ENCODE measurements around the gene OR13J1. TPM values are rescaled to one million over a fixed set of nuclear protein-coding genes. Genes with fewer than 3 reads are reported as not detected.

Gene OR13J1
- total RNA-seq, 1 donor from 2014 or later = not detected

GRCh38 chr9:35909687-35910612, 39.7 kb upstream of the OR13J1 start:
- Mint-ChIP-seq H3K4me1 (peaks cover 51% of the 10 kb centered on the region), H3K36me3 (no peaks in the 10 kb centered on the region), H3K27ac (peak overlapping the region; percentile 53), H3K27me3 (ENCODE audit: low read depth) (no peaks in the 10 kb centered on the region), H3K9me3 (no peaks in the 10 kb centered on the region), H3K4me3 (no peak overlapping the region)
- no peak for TF ChIP-seq CTCF (IDR thresholded peaks at IDR 0.05; ENCODE audit: unreplicated experiment)
- DNase-seq (ENCODE audit: low spot score in 2 of 2, unreplicated experiment in 2 of 2) = no peak

GRCh38 chr9:35909274-35909673, 39.1 kb upstream of the OR13J1 start, which contains the start of gene SPAAR:
Gene SPAAR, plus strand, starts transcription at chr9:35909490. Its CDS starts 974 bp downstream, at chr9:35910464.
- Mint-ChIP-seq H3K27me3 (ENCODE audit: low read depth) (no peaks in the 10 kb centered on the region), H3K9me3 (no peaks in the 10 kb centered on the region), H3K27ac (peak within 1 kb of the TSS; percentile 96), H3K36me3 (no peaks in the 10 kb centered on the region), H3K4me1 (peaks cover 58% of the 10 kb centered on the region), H3K4me3 (no peak within 1 kb of the TSS)
- no peak for DNase-seq (ENCODE audit: low spot score in 2 of 2, unreplicated experiment in 2 of 2)
- no peak for TF ChIP-seq CTCF (IDR thresholded peaks at IDR 0.05; ENCODE audit: unreplicated experiment)

DNA sequence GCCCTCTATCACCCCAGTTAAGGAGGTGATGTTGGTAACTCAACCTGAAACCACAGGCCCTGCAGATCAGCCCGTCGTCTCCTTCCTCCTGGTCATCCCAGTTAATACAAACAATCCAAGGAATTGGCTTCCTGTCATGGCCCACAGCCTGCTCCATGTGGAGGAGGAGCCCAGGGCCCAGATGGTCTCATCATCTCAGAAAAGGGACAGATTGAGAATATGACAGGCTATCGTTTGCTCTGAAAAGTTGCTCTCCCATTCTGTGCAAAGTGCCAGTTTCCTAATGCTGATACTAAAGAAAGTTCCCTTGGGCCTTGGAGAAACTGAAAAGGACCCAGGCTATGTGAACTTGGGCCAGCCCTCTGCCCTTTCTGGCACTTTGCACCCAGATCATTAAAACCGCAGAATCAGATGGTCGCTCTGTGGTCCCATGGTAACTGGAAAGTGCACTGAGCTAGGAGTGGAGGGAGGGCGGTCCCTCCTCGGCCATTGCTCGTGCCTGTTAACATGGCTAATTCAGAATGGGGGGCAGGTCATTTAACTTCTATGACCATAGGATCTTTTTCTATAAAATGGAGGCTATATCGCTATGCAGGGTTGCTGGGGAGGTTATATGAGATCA, 38.4 kb upstream of the OR13J1 start:
- H3K4me1 Mint-ChIP-seq = peaks cover 60% of the 10 kb centered on the region
- H3K9me3 Mint-ChIP-seq = no peaks in the 10 kb centered on the region
- peak overlapping the region; percentile 96 for H3K27ac Mint-ChIP-seq
- H3K36me3 Mint-ChIP-seq = no peaks in the 10 kb centered on the region
- DNase-seq (ENCODE audit: low spot score in 2 of 2, unreplicated experiment in 2 of 2) = no peak
- H3K4me3 Mint-ChIP-seq = no peak overlapping the region
- no peak for TF ChIP-seq CTCF (IDR thresholded peaks at IDR 0.05; ENCODE audit: unreplicated experiment)
- no peaks in the 10 kb centered on the region for H3K27me3 Mint-ChIP-seq (ENCODE audit: low read depth)

DNA sequence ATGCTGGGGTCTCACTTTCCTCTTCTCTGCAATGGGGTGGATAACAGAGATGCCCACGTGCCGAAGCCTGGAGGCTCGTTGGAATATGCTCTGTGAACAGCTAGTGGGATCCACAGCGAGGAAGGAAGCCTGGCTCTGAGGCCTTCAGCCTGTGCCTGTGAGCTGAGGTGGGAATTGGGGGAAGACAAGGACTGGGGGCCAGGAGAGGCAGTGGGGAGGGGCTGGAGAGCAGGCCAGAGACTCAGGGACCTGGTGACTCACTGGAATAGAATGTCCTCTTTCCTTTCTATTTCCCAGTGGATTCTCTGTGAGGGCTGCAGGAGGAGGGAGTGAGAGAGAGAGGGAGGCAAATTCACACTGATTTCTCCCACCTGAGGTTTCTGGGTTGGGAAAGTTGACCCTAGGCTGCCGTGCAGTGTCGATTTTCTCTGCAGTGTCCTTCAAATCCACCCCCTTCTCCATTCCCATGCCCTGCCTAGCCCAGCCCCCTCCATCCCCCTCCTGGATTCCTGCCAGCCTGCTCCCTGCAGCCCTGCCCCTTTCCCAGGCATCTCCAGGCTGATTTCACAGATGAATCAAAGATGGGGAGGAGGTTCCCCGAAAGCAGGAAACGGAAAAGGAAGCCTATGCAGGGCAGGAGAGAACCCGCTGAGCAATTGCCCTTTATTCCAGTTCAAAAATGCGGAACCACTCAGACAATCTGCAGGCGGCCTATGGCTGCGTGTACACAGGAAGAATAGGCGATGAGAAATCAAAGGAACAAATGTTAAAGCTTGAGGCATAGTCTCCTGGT, 37.7 kb upstream of the OR13J1 start:
- no peak overlapping the region for H3K4me3 Mint-ChIP-seq
- TF ChIP-seq CTCF (IDR thresholded peaks at IDR 0.05; ENCODE audit: unreplicated experiment) = no peak
- no peaks in the 10 kb centered on the region for H3K36me3 Mint-ChIP-seq
- no peaks in the 10 kb centered on the region for H3K9me3 Mint-ChIP-seq
- peaks cover under 1% of the 10 kb centered on the region for H3K27me3 Mint-ChIP-seq (ENCODE audit: low read depth)
- peaks cover 60% of the 10 kb centered on the region for H3K4me1 Mint-ChIP-seq
- DNase-seq (ENCODE audit: low spot score in 2 of 2, unreplicated experiment in 2 of 2) = no peak
- peak overlapping the region; percentile 96 for H3K27ac Mint-ChIP-seq

- Mint-ChIP-seq H3K4me3 (no peak overlapping the region), H3K9me3 (no peaks in the 10 kb centered on the region), H3K27me3 (ENCODE audit: low read depth) (peaks cover 5% of the 10 kb centered on the region), H3K27ac (peak overlapping the region; percentile 96), H3K36me3 (no peaks in the 10 kb centered on the region), H3K4me1 (peaks cover 62% of the 10 kb centered on the region)
- no peak for DNase-seq (ENCODE audit: low spot score in 2 of 2, unreplicated experiment in 2 of 2)
- TF ChIP-seq CTCF (IDR thresholded peaks at IDR 0.05; ENCODE audit: unreplicated experiment) = no peak
These were observed 36.9 kb upstream of the OR13J1 start for GRCh38 chr9:35906923-35907699.

Measured in mesothelial cell of epicardium (in vitro differentiated cells).